Muscle of leg (tissue), 9 donors: ENCODE data around the gene MBD4. TPM values are rescaled to one million over a fixed set of nuclear protein-coding genes. Genes with fewer than 3 reads are reported as not detected.

Experiments
- polyA plus RNA-seq, 8 donors: library from polyadenylated mRNA; unstranded; fragments of 120-200 nt; gene quantifications; one replicate each; pipeline versions ENCODE4 v1.2.1 to v1.2.3, GENCODE V29; 2013; ENCODE audit warnings: inconsistent platforms in 1 of 8, low replicate concordance in 1 of 8; ENCODE audit not compliant: insufficient read length in 8 of 8, insufficient read depth in 1 of 8
- total RNA-seq: library from RNA; stranded (reverse); fragments of 120-200 nt; gene quantifications from one replicate; pipeline ENCODE4 v1.2.4, GENCODE V29; 2013

Gene MBD4
- total and polyA plus RNA-seq, 9 donors: 22.6 to 28.1 (median 25.3) TPM

Other genes starting within 250 kb of the MBD4 start
- 118 TPM for gene COPG1, start 190.3 kb downstream of the MBD4 start, total RNA-seq
- 100 to 1,000 TPM; 105 to 151 (median 112) TPM for gene COPG1, start 190.3 kb downstream of the MBD4 start, polyA plus RNA-seq
- 12.6 TPM for gene HMCES, start 161.1 kb downstream of the MBD4 start, total RNA-seq
- gene HMCES, start 161.1 kb downstream of the MBD4 start, polyA plus RNA-seq: 10 to 100 TPM; 23.0 to 33.2 (median 25.4) TPM
- 0.04 TPM for gene EFCAB12, start 11.3 kb downstream of the MBD4 start, total RNA-seq
- under 1 TPM; 0.05 to 0.41 (median 0.10) TPM for gene EFCAB12, start 11.3 kb downstream of the MBD4 start, polyA plus RNA-seq
- 23.6 TPM for gene IFT122, start 276 bp upstream of the MBD4 start, total RNA-seq
- 10 to 100 TPM; 21.6 to 41.2 (median 29.9) TPM for gene IFT122, start 276 bp upstream of the MBD4 start, polyA plus RNA-seq
- 0.04 TPM for gene RHO, start 88.7 kb upstream of the MBD4 start, total RNA-seq
- gene RHO, start 88.7 kb upstream of the MBD4 start, polyA plus RNA-seq: under 1 TPM in 3 of 8 donors, not detected in 5; 0.06 to 0.10 (median 0.07) TPM
- not detected for gene H1-8, start 103.2 kb upstream of the MBD4 start, total RNA-seq
- gene H1-8, start 103.2 kb upstream of the MBD4 start, polyA plus RNA-seq: not detected
- 91.2 TPM for gene PLXND1, start 166.7 kb upstream of the MBD4 start, total RNA-seq
- gene PLXND1, start 166.7 kb upstream of the MBD4 start, polyA plus RNA-seq: 100 to 1,000 TPM; 113 to 175 (median 144) TPM